Lung (tissue), 12 donors: ENCODE results near the gene CUL5. TPM values are rescaled to one million over a fixed set of nuclear protein-coding genes. Genes with fewer than 3 reads are reported as not detected.

Experiments
- ATAC-seq: fragments of 200-7000 bp; cut with Tn5 transposase; one replicate; pipeline ENCODE4 v1.9.1; 2020; ENCODE audit warnings: moderate number of reproducible peaks; ENCODE audit not compliant: insufficient read depth, low FRiP score
- DNase-seq, 3 donors: peaks; one replicate each; pipeline ENCODE4 v3.0.0-alpha.2; 2013 to 2017
- H3K27ac ChIP-seq, 2 donors: one replicate each; pipeline ENCODE4 v1.5.1; 2013; ENCODE audit warnings: mild to moderate bottlenecking in 2 of 2, moderate library complexity in 2 of 2, control low read depth in 1 of 2, inconsistent platforms in 1 of 2, low read depth in 1 of 2, low read length in 1 of 2
- H3K27me3 ChIP-seq, 3 donors: one replicate each; pipeline ENCODE4 v1.5.1; 2013; ENCODE audit warnings: low read length in 2 of 3; ENCODE audit not compliant: control insufficient read depth in 3 of 3, insufficient read depth in 3 of 3
- H3K36me3 ChIP-seq, 4 donors: one replicate each; pipeline ENCODE4 v1.5.1; 2013; ENCODE audit warnings: low read length in 4 of 4, mild to moderate bottlenecking in 1 of 4, moderate library complexity in 1 of 4; ENCODE audit not compliant: control insufficient read depth in 4 of 4, insufficient read depth in 4 of 4
- H3K4me1 ChIP-seq, 5 donors: one replicate each; pipeline ENCODE4 v1.5.1; 2013; ENCODE audit warnings: low read length in 5 of 5, mild to moderate bottlenecking in 2 of 5, moderate library complexity in 1 of 5; ENCODE audit not compliant: control insufficient read depth in 5 of 5, insufficient read depth in 5 of 5
- H3K4me3 ChIP-seq: one replicate; pipeline ENCODE4 v1.5.1; 2013; ENCODE audit warnings: mild to moderate bottlenecking, control low read depth, moderate library complexity
- H3K9ac ChIP-seq, 2 donors: one replicate each; pipeline ENCODE4 v1.5.1; 2013; ENCODE audit warnings: low read length in 2 of 2, control low read depth in 1 of 2; ENCODE audit not compliant: insufficient read depth in 1 of 2
- H3K9me3 ChIP-seq, 4 donors: one replicate each; pipeline ENCODE4 v1.5.1; 2013; ENCODE audit warnings: low read length in 3 of 4, mild to moderate bottlenecking in 1 of 4, moderate library complexity in 1 of 4; ENCODE audit not compliant: control insufficient read depth in 4 of 4, insufficient read depth in 3 of 4
- CTCF ChIP-seq: IDR thresholded peaks from 2 replicates; pipeline ENCODE4 v1.5.1; 2012; ENCODE audit warnings: mild to moderate bottlenecking; ENCODE audit errors: control extremely low read depth, extremely low read depth
- WGBS, 2 donors: extraction: QIAGEN DNeasy Blood & Tissue Kit; methylation state at CpG; one replicate each; pipeline ENCODE4 v1.1.7; 2013; 5-methylcytosine and 5-hydroxymethylcytosine counted together
- polyA plus RNA-seq, 2 donors: library from polyadenylated mRNA; stranded (reverse); fragments of 200-250 nt; gene quantifications; one replicate each; pipeline ENCODE4 v1.2.1, GENCODE V29; 2013
- total RNA-seq, 2 donors: library from RNA; depleted of rRNA in 1 of 2; stranded (reverse); fragments of >200 nt in 1 of 2; gene quantifications; one replicate each; pipeline ENCODE4 v1.2.1, GENCODE V29; 2014 to 2021
- donor health status: control.
- donor health status: control.
- donor health status: Bipolar disorder and iron deficiency.
- donor health status: healthy.
- donor health status: DM: yes; HTN: yes; CAD: no.

The CUL5 gene
- total and polyA plus RNA-seq, 4 donors: 5.4 to 53.6 (median 22.2) TPM

- WGBS, 2 donors: 94 to 95% methylated on average over 18 of the region's 18 CpGs
- no peak overlapping the region for H3K27ac ChIP-seq
Measured at GRCh38 chr11:108007819-108008218, 879 bp upstream of the CUL5 start.

GRCh38 chr11:108009497-108010370 lies 1.0 kb downstream of the CUL5 start:
- peak overlapping the region; percentile 99 for H3K27ac ChIP-seq
- ATAC-seq (peak; percentile 4), DNase-seq (peak in 2 of 3 donors; percentile 55 to 67)
- peaks cover 0 to 14% (median 6%) of the 10 kb centered on the region in 5 donors for H3K4me1 ChIP-seq
- H3K27me3 ChIP-seq: no peaks in the 10 kb centered on the region
- no peaks in the 10 kb centered on the region for H3K9me3 ChIP-seq
- H3K4me3 ChIP-seq: peak overlapping the region; percentile 78
- TF ChIP-seq CTCF: no peak
- peaks cover 0 to 3% (median 1%) of the 10 kb centered on the region in 4 donors for H3K36me3 ChIP-seq
- peak overlapping the region; percentile 92 to 100 for H3K9ac ChIP-seq
- WGBS, 2 donors: 1 to 3% methylated on average over 31 of the region's 31 CpGs

More at GRCh38 chr11:108007819-108008218, 879 bp upstream of the CUL5 start:
- Histone ChIP-seq H3K9me3 (no peaks in the 10 kb centered on the region), H3K4me1 (peaks cover 0 to 14% (median 4%) of the 10 kb centered on the region in 5 donors), H3K27me3 (no peaks in the 10 kb centered on the region), H3K9ac (no peak overlapping the region), H3K36me3 (peaks cover 0 to 3% (median under 1%) of the 10 kb centered on the region in 4 donors), H3K4me3 (no peak overlapping the region)
- DNase-seq (no peak), ATAC-seq (no peak)
- no peak for TF ChIP-seq CTCF

- peaks cover 3 to 14% (median 7%) of the 10 kb centered on the region in 5 donors for H3K4me1 ChIP-seq
- DNase-seq (no peak), ATAC-seq (no peak)
- TF ChIP-seq CTCF: no peak
- H3K36me3 ChIP-seq: peaks cover 0 to 3% (median 2%) of the 10 kb centered on the region in 4 donors
- no peak overlapping the region for H3K4me3 ChIP-seq
- H3K9ac ChIP-seq: no peak overlapping the region
- no peak overlapping the region for H3K27ac ChIP-seq
- no peaks in the 10 kb centered on the region for H3K9me3 ChIP-seq
- WGBS, 2 donors: 87 to 88% methylated on average over 5 of the region's 5 CpGs
- no peaks in the 10 kb centered on the region for H3K27me3 ChIP-seq
Measured at GRCh38 chr11:108012139-108012725, 3.5 kb downstream of the CUL5 start.
